HS-27A (cell line): Measurements from ENCODE around the gene CMTM8.

Experiments used
- DNase-seq: peaks from one replicate; pipeline ENCODE4 v3.0.0-alpha.2; 2012; ENCODE audit warnings: low read depth, missing footprints

CMTM8 gene

DNA sequence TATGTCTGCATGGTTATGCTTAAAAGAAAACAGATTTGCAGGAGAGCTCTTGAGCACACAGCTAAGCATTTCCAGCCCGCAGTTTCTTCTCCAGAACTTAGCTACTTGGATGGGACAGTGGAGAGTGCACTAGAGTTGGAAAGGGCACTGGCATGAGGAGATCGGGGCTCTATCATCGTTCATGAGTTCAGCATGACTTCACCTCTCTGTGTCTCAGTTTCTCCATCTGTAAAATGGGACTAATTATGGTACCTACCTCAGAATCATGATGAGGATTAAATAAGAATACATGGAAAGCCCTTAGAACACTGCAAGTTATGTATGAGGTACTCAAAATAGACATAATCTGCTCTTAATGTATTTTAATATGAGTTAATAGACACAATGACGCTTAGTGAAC is 69.9 kb downstream of the CMTM8 start:
- no peak for DNase-seq

GRCh38 chr3:32309654-32310242 is 71.3 kb downstream of the CMTM8 start:
- no peak for DNase-seq

DNA sequence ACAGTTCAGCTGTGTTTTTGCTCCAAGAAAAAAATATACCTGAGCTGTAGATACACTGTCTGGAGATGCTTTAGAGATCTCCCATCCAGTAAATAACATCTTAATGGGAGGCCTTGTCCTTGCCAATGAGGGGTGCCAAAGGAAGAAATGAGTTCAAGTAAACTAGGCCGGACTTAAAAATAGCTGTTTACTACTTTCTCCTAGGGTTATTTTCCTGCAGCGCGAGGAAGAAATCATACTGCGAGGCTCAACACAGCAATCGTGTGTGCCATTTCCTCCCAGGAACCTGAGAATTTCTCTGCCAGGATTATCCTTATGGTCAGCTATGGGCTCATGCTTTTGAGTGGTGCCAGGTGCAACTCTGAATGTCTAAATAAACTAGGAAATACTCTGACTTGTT is 71.9 kb downstream of the CMTM8 start:
- DNase-seq, result no peak

- no peak for DNase-seq
Observed at GRCh38 chr3:32310918-32311839, 72.7 kb downstream of the CMTM8 start.

GRCh38 chr3:32312251-32312650 is 73.8 kb downstream of the CMTM8 start:
- no peak for DNase-seq

DNA sequence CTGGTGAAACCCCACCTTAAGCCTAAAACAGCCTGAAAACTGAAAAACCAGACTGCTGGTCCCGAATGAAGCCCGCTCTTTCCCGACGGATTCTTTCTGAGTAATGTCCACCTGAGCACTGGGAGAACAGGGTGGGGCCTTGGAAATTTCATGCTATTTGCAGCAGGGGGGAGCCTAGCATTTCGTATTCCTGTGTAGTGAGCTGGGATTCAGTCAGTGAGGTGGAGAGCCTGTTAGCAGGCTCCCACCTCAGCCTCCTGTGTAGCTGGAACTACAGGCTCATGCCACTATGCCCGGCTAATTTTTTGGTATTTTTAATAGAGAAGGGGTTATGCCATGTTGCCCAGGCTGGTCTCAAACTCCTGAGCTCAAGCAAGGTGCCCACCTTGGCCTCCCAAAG is 74.7 kb downstream of the CMTM8 start:
- DNase-seq, result no peak

DNA sequence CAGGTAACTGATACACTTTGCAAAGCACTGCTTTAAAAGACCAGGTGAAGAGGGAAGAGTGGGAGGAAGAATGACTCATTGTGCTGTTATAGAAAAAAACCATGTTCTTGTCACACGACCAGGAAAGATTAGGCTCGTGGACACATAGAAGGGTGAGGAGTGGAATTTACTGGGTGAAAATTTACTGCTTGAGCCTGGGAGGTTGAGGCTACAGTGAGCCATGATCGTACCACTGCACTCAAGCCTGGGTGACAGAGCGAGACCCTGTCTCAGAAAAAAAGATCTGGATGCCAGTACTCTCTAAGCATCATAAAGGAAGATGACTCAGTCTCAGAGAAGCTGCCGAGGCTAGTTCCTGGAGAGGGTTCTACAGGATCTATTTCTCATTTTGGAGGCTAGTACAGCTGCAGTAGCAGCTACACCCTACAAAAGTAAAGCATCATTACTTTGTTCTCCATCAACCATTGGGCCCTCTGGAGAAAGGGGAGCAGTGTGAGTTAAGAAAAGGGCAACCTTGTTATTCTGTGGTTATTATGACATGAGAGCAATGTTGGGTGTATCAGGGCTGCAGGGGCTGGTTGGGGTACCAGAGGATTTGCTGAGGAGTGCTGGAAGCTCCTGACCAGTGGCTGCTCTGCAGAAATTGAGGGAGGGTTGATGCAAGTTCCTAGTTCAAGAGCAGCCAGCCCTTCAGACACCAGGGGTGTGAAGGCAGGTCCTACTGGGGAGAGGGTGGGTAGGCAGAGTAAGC is 75.4 kb downstream of the CMTM8 start:
- DNase-seq, result no peak

- DNase-seq, result no peak
Observed at GRCh38 chr3:32315441-32315840, 77.0 kb downstream of the CMTM8 start.

DNA sequence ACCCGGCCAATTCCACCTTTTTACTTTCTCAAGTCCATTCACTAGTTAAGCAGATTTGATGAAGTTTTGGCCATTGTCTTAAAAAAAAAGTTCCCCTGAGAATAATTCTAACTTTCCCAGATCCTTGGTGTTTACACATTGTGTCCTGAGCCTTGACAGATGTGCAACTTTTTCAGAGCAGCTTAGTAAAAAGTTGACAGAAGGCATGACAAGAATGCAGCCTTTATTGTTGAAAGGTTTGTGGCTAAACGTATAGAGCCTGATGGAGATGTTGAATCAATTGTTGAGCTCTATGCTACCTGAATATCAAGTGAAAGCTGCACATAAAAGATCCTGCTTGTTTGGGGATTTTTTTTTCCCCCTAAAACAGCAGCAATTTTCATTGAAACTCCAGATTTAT is 77.8 kb downstream of the CMTM8 start:
- DNase-seq, result no peak

DNA sequence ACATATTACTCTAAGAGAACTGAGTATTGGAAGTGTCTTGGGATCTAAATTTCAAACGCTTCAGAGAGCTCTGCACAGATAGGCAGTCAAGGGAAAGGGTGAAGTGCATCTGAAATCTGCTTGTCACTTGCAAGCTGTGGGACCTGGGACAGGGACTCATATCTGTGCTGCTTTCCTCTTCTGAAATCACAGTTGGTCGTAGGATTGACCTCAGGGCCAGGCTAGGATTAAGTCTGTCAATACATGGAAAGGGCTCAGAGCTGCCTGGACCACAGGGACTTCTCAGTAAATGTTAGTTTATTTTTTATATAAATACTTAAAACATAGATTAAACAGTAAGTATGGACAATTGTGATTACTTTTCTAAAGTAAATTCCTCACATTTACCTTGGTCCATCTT is 78.5 kb downstream of the CMTM8 start:
- DNase-seq, result no peak

- DNase-seq, result no peak
Observed at GRCh38 chr3:32319607-32320006, 81.1 kb downstream of the CMTM8 start.

DNA sequence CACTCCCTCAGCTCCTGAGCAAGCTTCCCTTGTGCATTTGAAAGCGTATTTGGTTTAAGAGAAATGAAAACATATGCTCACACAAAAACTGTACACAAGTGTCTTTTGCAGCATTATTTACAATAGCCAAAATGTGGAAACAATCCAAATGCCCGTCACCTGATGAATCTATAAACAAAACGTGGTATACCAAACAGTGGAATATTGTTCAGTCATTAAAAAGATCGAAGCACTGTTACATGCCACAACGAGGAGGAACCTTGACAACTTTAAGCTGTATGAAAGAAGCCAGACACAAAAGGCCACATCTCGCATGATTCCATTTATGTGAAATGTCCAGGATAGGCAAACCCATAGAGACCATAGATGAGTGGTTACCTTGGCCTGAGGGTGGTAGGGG is 81.6 kb downstream of the CMTM8 start:
- no peak for DNase-seq

DNA sequence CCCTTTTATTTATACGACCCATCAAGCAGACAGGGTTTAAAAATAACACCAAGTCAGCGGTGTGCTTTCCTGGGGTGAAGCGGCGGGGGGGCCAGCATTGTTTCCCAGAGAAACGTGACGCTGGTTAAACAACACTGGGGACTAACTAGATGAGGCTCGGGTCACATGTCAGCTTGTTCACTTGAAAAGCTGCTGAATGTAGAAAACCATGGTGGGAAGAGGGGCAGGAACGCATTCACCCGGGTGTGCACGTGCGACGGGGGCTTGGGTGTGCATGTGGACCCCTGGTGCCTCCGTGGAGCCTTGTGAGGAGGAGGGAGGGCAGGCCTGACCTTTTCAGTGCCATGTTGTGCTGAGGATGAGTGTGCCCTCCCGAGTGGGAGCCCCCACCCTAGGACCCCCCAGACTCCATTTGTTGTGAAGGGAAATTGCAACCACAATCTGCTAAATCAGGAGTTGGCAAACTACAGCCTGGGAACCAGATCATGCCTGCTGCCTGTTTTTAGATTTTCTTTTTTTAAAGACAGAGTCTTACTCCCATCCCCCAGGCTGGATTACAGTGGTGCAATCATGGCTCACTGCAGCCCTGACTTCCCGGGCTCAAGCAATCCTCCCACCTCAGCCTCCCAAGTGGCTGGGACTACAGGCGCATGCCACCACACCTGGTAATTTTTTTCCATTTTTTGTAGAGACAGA is 82.8 kb downstream of the CMTM8 start:
- DNase-seq, result no peak

DNA sequence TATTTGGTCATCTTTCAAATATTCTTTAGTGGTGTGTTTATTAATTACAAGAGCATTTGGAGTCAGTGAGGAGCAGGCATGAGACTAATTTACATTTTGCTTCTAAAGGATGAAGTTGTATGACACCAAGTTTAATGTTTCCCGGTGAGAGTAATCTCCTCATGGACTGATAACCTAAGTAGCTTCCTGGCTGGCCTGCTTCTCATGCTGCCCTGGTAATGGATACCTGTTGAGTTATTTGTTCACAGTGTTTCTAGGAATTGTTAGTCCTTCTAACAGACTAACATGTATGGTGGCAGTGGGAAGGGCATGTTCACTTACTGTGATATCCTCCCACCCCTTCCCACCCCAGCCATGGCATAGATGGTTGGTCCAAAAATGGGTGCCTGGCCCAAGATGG is 83.8 kb downstream of the CMTM8 start:
- no peak for DNase-seq

DNA sequence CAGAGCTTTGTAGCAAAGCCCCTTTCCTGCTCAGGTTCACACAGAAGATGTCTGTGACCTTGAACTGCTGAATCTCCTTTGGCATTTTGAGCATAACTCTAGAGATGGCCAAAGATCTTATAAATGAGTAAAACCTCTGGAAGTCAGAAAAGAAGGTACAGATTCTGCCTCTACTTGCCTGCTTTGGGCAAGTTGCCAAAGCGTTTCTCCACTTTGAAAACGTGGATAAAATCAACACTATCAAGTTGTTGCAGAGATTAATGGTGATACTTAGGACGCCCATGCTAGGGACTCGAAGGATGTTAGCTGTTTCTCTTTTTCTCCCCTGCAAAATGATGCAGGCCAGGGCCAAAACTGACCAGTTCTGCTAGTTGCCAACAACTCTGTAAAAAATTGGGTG is 85.1 kb downstream of the CMTM8 start:
- DNase-seq, result no peak

- no peak for DNase-seq
Observed at GRCh38 chr3:32325201-32325600, 86.7 kb downstream of the CMTM8 start.

- no peak for DNase-seq
Observed at GRCh38 chr3:32325927-32326326, 87.4 kb downstream of the CMTM8 start.

- no peak for DNase-seq
Observed at GRCh38 chr3:32326795-32327194, 88.3 kb downstream of the CMTM8 start.

DNA sequence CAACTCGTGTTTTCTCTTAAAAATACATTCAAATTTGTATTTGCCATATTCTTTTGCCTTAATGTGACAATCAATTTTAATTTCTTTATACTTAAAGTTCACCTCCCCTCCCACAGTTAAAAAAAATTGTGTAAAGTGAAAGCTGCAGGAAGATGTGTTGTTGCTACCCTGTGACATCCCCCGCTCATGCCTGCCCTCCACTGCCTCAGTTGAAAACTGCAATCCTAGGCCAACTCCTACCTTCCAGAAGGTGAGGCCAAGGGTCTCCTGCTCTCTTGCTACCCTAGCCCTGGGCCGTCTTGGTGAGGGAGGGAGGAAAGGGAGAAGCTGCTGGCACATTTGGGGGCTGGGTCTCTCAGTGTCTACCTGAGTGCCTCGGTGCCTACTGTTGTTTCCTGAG is 96.2 kb downstream of the CMTM8 start:
- DNase-seq, result no peak

DNA sequence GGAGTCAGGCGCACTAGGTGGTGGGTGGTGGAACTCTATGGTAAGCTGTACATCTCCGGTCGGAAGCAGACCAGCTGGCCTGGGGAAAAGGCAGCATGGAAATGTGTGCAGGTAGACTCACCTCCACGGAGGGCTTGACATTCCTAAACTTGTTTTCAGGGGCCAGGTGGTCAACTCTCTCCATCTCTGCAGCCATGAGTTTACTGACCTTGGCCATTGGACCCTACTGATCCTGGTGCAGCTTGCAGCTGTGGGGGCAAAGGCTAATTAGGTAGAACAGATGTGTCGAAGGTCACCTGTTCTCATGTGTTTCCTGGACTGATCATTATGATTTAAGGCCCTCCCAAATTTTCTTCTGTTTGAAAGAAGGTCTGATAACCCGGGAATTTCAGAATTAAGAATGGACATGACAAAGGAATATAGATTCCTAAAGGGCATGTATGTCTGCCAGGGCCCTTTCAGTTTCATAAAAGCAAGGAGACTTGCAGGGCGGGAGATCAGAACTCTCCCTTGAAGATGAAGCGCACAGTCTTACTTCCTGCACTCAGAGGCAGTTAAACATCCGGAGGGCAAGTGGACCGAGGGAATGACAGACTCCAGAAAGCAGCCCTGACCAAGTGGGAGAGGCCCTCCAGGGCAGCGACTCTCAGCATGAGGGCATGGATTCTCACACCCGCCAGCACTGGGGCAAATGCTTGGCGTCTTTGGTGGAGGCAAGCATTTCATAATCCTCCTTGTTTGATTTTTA is 97.1 kb downstream of the CMTM8 start:
- no peak for DNase-seq

DNA sequence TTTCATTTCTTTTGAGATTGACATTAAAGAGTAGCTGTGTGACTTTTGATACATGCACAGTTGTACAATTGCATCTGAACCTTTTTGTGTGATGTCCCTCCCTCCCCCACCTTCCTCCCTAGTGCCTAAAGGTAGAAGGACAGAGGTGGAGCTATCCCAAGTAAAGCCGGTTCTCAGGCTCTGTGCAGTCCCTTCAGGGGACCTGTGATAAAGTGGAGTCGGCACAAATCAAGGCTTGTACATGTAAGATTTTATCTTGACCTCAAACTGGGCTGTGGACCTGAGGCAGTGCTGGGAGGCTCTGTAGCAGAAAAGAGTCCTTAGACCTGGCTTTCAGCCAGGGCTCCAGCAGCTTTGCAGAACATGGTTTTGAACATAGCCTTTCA is 97.6 kb downstream of the CMTM8 start:
- no peak for DNase-seq

- no peak for DNase-seq
Observed at GRCh38 chr3:32337505-32337904, 99.0 kb downstream of the CMTM8 start.
